ENCODE data around the gene RHOBTB1.
"Not testable (repeated sequence)": the region's sequence is repeated elsewhere in the genome, so short reads cannot be mapped to it uniquely, and the experiment has no call there.

Gene RHOBTB1

DNA sequence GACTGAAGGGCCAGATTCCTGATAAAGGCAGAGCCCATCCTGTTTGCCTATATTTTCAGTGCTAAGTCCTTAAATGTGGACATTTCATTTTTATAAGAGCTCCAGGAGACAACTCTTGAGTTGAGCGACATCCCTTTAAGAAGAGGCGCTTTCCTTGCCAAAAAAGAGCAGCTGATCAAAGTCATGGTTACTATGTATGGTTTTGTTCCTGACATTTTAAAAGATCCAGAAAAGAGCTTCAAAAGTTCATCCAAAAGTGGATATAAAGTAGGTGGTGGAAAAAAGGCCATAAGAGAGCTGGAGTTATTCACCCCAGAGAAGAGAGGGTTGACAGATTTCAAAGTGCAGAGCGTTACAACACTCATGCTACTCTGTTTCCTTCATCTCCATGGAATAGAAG is 36.7 kb downstream of the RHOBTB1 start:
- Histone ChIP-seq H3K4me3 (ENCODE audit: low read length in 2 of 2) (no peak overlapping the region), H3K4me1 (ENCODE audit: control insufficient read depth in 2 of 2, insufficient read depth in 1 of 2, low read depth in 1 of 2, low read length in 2 of 2) (peaks cover 1 to 9% of the 10 kb centered on the region in 2 donors), H2AFZ (ENCODE audit: low read length) (no peak overlapping the region), H3K4me2 (ENCODE audit: insufficient read depth, low read length, poor library complexity, severe bottlenecking) (no peak overlapping the region), H2BK12ac (ENCODE audit: low read length) (no peak overlapping the region), H3K18ac (ENCODE audit: low read length) (no peak overlapping the region), H2BK5ac (ENCODE audit: low read length) (no peak overlapping the region), H3K14ac (ENCODE audit: low read length) (no peak overlapping the region), H3K79me1 (ENCODE audit: low read depth, low read length) (no peaks in the 10 kb centered on the region), H3K27me3 (ENCODE audit: control insufficient read depth in 3 of 3, insufficient read depth in 3 of 3, low read depth in 1 of 3, low read length in 3 of 3) (no peaks in the 10 kb centered on the region), H3K36me3 (replicated peaks in 1 of 2; ENCODE audit: control insufficient read depth in 2 of 2, insufficient read depth in 2 of 2, low read length in 2 of 2) (peaks cover 3 to 37% of the 10 kb centered on the region in 2 donors), H2BK120ac (ENCODE audit: low read depth, low read length) (no peak overlapping the region), H3K9me3 (replicated peaks in 1 of 2; ENCODE audit: control insufficient read depth in 2 of 2, insufficient read depth in 1 of 2, low read depth in 1 of 2, low read length in 2 of 2) (peaks cover 0 to 50% of the 10 kb centered on the region in 2 donors), H4K8ac (ENCODE audit: low read depth, low read length) (no peak overlapping the region), H2AK5ac (ENCODE audit: low read depth, low read length) (no peak overlapping the region), H4K91ac (ENCODE audit: low read depth, low read length, poor library complexity) (no peak overlapping the region), H3K9ac (ENCODE audit: low read depth, low read length, poor library complexity) (no peak overlapping the region), H3K27ac (replicated peaks; ENCODE audit: low read length) (no peak overlapping the region), H2BK15ac (ENCODE audit: low read length) (no peak overlapping the region), H3K23ac (ENCODE audit: low read depth, low read length, poor library complexity) (no peak overlapping the region), H3K4ac (ENCODE audit: low read length) (no peak overlapping the region)
- no CpG with 5 or more reads among the region's 3 CpGs for WGBS, 2 donors (ENCODE audit: extremely low coverage in 2 of 2, insufficient read length in 2 of 2, insufficient replicate concordance in 1 of 2)
- no peak for DNase-seq (ENCODE audit: low spot score)

DNA sequence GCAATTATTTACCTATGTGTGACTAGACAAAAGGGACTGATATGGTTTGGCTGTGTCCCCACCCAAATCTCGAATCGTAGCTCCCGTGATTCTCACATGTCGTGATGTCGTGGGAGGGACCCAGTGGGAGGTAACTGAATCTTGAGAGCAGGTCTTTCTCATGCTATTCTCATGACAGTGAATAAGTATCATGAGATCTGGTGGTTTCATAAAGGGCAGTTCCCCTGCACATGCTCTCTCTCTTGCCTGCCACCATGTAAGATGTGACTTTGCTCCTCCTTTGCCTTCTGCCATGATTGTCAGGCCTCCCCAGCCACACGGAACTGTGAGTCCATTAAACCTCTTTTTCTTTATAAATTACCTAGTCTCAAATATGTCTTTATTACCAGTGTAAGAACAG is 37.2 kb downstream of the RHOBTB1 start:
- H3K4me3 ChIP-seq (ENCODE audit: low read length in 2 of 2); H3K14ac ChIP-seq (ENCODE audit: low read length); DNase-seq (ENCODE audit: low spot score); H2BK15ac ChIP-seq (ENCODE audit: low read length); H3K18ac ChIP-seq (ENCODE audit: low read length); H3K27ac ChIP-seq (replicated peaks; ENCODE audit: low read length); H4K91ac ChIP-seq (ENCODE audit: low read depth, low read length, poor library complexity); H3K4me1 ChIP-seq (ENCODE audit: control insufficient read depth in 2 of 2, insufficient read depth in 1 of 2, low read depth in 1 of 2, low read length in 2 of 2); H3K9ac ChIP-seq (ENCODE audit: low read depth, low read length, poor library complexity); H2BK120ac ChIP-seq (ENCODE audit: low read depth, low read length); H3K4me2 ChIP-seq (ENCODE audit: insufficient read depth, low read length, poor library complexity, severe bottlenecking); H2AFZ ChIP-seq (ENCODE audit: low read length); H2BK12ac ChIP-seq (ENCODE audit: low read length); H2BK5ac ChIP-seq (ENCODE audit: low read length); H3K4ac ChIP-seq (ENCODE audit: low read length); H3K23ac ChIP-seq (ENCODE audit: low read depth, low read length, poor library complexity); H3K27me3 ChIP-seq (ENCODE audit: control insufficient read depth in 3 of 3, insufficient read depth in 3 of 3, low read depth in 1 of 3, low read length in 3 of 3); H2AK5ac ChIP-seq (ENCODE audit: low read depth, low read length); H4K8ac ChIP-seq (ENCODE audit: low read depth, low read length); H3K79me1 ChIP-seq (ENCODE audit: low read depth, low read length): not testable (repeated sequence)
- no CpG with 5 or more reads among the region's 6 CpGs for WGBS, 2 donors (ENCODE audit: extremely low coverage in 2 of 2, insufficient read length in 2 of 2, insufficient replicate concordance in 1 of 2)
- H3K9me3 ChIP-seq (replicated peaks in 1 of 2; ENCODE audit: control insufficient read depth in 2 of 2, insufficient read depth in 1 of 2, low read depth in 1 of 2, low read length in 2 of 2) = peaks cover 0 to 52% of the 10 kb centered on the region in 2 donors
- H3K36me3 ChIP-seq (replicated peaks in 1 of 2; ENCODE audit: control insufficient read depth in 2 of 2, insufficient read depth in 2 of 2, low read length in 2 of 2) = peaks cover 3 to 39% of the 10 kb centered on the region in 2 donors

DNA sequence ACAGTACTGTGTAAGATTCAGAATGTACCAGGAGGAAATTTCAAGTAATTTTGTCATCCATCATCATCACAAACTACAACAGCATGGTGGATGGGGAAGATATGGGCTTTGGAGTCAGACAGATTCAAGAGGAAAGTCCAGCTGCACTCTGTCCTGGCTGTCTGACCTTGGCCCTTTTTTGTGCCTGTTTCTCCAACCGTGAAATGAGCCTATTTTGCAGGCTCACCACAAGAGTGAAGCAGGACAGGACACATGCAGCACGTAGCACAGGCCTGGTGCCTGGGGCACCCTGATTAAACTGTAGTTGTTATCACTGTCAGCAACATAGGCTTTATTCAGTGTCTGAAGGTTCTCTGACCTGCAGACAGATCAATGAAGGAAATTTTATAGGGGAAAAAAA is 37.6 kb downstream of the RHOBTB1 start:
- DNase-seq (ENCODE audit: low spot score) = no peak
- WGBS, 2 donors (ENCODE audit: extremely low coverage in 2 of 2, insufficient read length in 2 of 2, insufficient replicate concordance in 1 of 2) = no CpG with 5 or more reads among the region's 2 CpGs
- H3K18ac ChIP-seq (ENCODE audit: low read length) = no peak overlapping the region
- H3K27ac ChIP-seq (replicated peaks; ENCODE audit: low read length) = no peak overlapping the region
- H3K23ac ChIP-seq (ENCODE audit: low read depth, low read length, poor library complexity) = no peak overlapping the region
- no peak overlapping the region for H3K9ac ChIP-seq (ENCODE audit: low read depth, low read length, poor library complexity)
- no peak overlapping the region for H2AK5ac ChIP-seq (ENCODE audit: low read depth, low read length)
- H2AFZ ChIP-seq (ENCODE audit: low read length) = no peak overlapping the region
- no peak overlapping the region for H2BK15ac ChIP-seq (ENCODE audit: low read length)
- H3K4me3 ChIP-seq (ENCODE audit: low read length in 2 of 2) = peak overlapping the region in 1 of 2 donors; percentile 64
- H4K8ac ChIP-seq (ENCODE audit: low read depth, low read length) = no peak overlapping the region
- peaks cover 3 to 40% of the 10 kb centered on the region in 2 donors for H3K36me3 ChIP-seq (replicated peaks in 1 of 2; ENCODE audit: control insufficient read depth in 2 of 2, insufficient read depth in 2 of 2, low read length in 2 of 2)
- no peak overlapping the region for H4K91ac ChIP-seq (ENCODE audit: low read depth, low read length, poor library complexity)
- H3K9me3 ChIP-seq (replicated peaks in 1 of 2; ENCODE audit: control insufficient read depth in 2 of 2, insufficient read depth in 1 of 2, low read depth in 1 of 2, low read length in 2 of 2) = peaks cover 0 to 52% of the 10 kb centered on the region in 2 donors
- H2BK12ac ChIP-seq (ENCODE audit: low read length) = no peak overlapping the region
- no peak overlapping the region for H2BK5ac ChIP-seq (ENCODE audit: low read length)
- no peak overlapping the region for H3K4me2 ChIP-seq (ENCODE audit: insufficient read depth, low read length, poor library complexity, severe bottlenecking)
- no peak overlapping the region for H2BK120ac ChIP-seq (ENCODE audit: low read depth, low read length)
- no peaks in the 10 kb centered on the region for H3K27me3 ChIP-seq (ENCODE audit: control insufficient read depth in 3 of 3, insufficient read depth in 3 of 3, low read depth in 1 of 3, low read length in 3 of 3)
- H3K14ac ChIP-seq (ENCODE audit: low read length) = no peak overlapping the region
- no peaks in the 10 kb centered on the region for H3K79me1 ChIP-seq (ENCODE audit: low read depth, low read length)
- H3K4me1 ChIP-seq (ENCODE audit: control insufficient read depth in 2 of 2, insufficient read depth in 1 of 2, low read depth in 1 of 2, low read length in 2 of 2) = peaks cover 1 to 9% of the 10 kb centered on the region in 2 donors
- no peak overlapping the region for H3K4ac ChIP-seq (ENCODE audit: low read length)

DNA sequence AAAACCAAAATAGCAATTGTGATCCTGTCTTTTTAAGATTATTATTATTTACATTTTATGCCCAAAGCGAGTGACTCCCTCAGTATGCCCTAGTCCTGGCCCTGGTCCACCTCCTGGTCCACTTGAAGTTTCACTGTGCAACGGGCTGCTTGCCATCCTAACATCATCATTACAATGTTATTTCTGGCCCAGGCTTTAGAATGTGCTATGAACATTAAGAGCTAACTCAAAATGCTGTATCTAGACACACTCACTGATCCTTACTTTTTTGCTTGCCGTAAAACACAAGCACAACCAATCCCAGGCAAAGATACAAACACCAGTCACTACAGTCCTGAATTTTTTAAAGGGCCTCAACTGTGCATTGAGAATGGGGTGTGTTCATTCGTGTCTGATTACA is 38.4 kb downstream of the RHOBTB1 start:
- Histone ChIP-seq H4K91ac (ENCODE audit: low read depth, low read length, poor library complexity) (no peak overlapping the region), H2AFZ (ENCODE audit: low read length) (no peak overlapping the region), H3K4me2 (ENCODE audit: insufficient read depth, low read length, poor library complexity, severe bottlenecking) (no peak overlapping the region), H2BK12ac (ENCODE audit: low read length) (no peak overlapping the region), H3K9ac (ENCODE audit: low read depth, low read length, poor library complexity) (no peak overlapping the region), H3K36me3 (replicated peaks in 1 of 2; ENCODE audit: control insufficient read depth in 2 of 2, insufficient read depth in 2 of 2, low read length in 2 of 2) (peaks cover 3 to 33% of the 10 kb centered on the region in 2 donors), H3K4me3 (ENCODE audit: low read length in 2 of 2) (no peak overlapping the region), H3K4me1 (ENCODE audit: control insufficient read depth in 2 of 2, insufficient read depth in 1 of 2, low read depth in 1 of 2, low read length in 2 of 2) (peaks cover 1 to 9% of the 10 kb centered on the region in 2 donors), H3K4ac (ENCODE audit: low read length) (no peak overlapping the region), H3K79me1 (ENCODE audit: low read depth, low read length) (no peaks in the 10 kb centered on the region), H3K27me3 (ENCODE audit: control insufficient read depth in 3 of 3, insufficient read depth in 3 of 3, low read depth in 1 of 3, low read length in 3 of 3) (no peaks in the 10 kb centered on the region), H2BK5ac (ENCODE audit: low read length) (no peak overlapping the region), H3K9me3 (replicated peaks in 1 of 2; ENCODE audit: control insufficient read depth in 2 of 2, insufficient read depth in 1 of 2, low read depth in 1 of 2, low read length in 2 of 2) (peaks cover 0 to 47% of the 10 kb centered on the region in 2 donors), H2AK5ac (ENCODE audit: low read depth, low read length) (no peak overlapping the region), H3K23ac (ENCODE audit: low read depth, low read length, poor library complexity) (no peak overlapping the region), H3K27ac (replicated peaks; ENCODE audit: low read length) (no peak overlapping the region), H3K14ac (ENCODE audit: low read length) (no peak overlapping the region), H2BK120ac (ENCODE audit: low read depth, low read length) (no peak overlapping the region), H4K8ac (ENCODE audit: low read depth, low read length) (no peak overlapping the region), H2BK15ac (ENCODE audit: low read length) (no peak overlapping the region), H3K18ac (ENCODE audit: low read length) (no peak overlapping the region)
- no CpG with 5 or more reads among the region's 4 CpGs for WGBS, 2 donors (ENCODE audit: extremely low coverage in 2 of 2, insufficient read length in 2 of 2, insufficient replicate concordance in 1 of 2)
- no peak for DNase-seq (ENCODE audit: low spot score)

Data from neuronal stem cell (in vitro differentiated cells).